ENCODE data around the gene SLC4A9.

DNA sequence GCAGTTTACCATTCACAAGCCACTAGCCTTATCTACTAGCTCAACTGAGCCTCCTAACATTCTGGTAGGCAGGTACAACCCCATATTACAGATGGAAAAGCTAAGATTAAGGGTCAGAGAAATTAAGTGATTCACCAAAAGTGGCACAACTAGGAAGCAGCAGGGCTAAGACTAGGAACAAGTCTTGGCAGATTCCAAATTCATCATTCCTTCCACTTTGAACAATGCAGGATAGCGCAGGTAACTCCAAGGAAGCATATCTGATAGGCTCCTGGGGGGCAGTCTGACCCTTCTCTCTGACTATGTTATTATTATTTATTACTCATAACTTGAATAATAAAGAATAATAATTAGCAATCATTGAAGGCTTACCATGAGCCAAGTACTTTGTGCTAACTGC, 22.1 kb upstream of the SLC4A9 start:
- no peak for TF ChIP-seq POLR2A (IDR thresholded peaks at IDR 0.05; ENCODE audit: low read depth, low read length)
- TF ChIP-seq POLR2AphosphoS5 (IDR thresholded peaks at IDR 0.05; ENCODE audit: low read depth, low read length) = no peak
- TF ChIP-seq SPI1 (IDR thresholded peaks at IDR 0.05; ENCODE audit: low read depth, low read length) = no peak
- TF ChIP-seq TAF1 (IDR thresholded peaks at IDR 0.05; ENCODE audit: low read depth, low read length) = no peak

Measured in GM12891 (cell line).